Mucosa of rectum (tissue), 2 donors: ENCODE results near the gene LACTB.

Source experiments
- H3K27ac ChIP-seq, 2 donors: one replicate each; pipeline ENCODE4 v1.7.0; 2013; ENCODE audit warnings: inconsistent platforms in 2 of 2, low read depth in 2 of 2, low read length in 2 of 2
- H3K27me3 ChIP-seq, 2 donors: one replicate each; pipeline ENCODE4 v1.7.0; 2013; ENCODE audit warnings: low read length in 2 of 2; ENCODE audit not compliant: control insufficient read depth in 2 of 2, insufficient read depth in 2 of 2
- H3K36me3 ChIP-seq, 2 donors: one replicate each; pipeline ENCODE4 v1.7.0; 2013; ENCODE audit warnings: low read length in 2 of 2; ENCODE audit not compliant: control insufficient read depth in 2 of 2, insufficient read depth in 2 of 2
- H3K4me1 ChIP-seq, 2 donors: one replicate each; pipeline ENCODE4 v1.7.0; 2013; ENCODE audit warnings: low read length in 2 of 2, mild to moderate bottlenecking in 1 of 2; ENCODE audit not compliant: control insufficient read depth in 2 of 2, insufficient read depth in 2 of 2
- H3K4me3 ChIP-seq, 2 donors: one replicate each; pipeline ENCODE4 v1.7.0; 2013; ENCODE audit warnings: low read length in 2 of 2
- H3K9ac ChIP-seq, 2 donors: one replicate each; pipeline ENCODE4 v1.7.0; 2013; ENCODE audit warnings: low read length in 2 of 2, low read depth in 1 of 2, mild to moderate bottlenecking in 1 of 2
- H3K9me3 ChIP-seq, 2 donors: one replicate each; pipeline ENCODE4 v1.7.0; 2013; ENCODE audit warnings: low read length in 2 of 2; ENCODE audit not compliant: control insufficient read depth in 2 of 2
- donor health status: healthy.
- donor health status: Normal muscosa, but diverticular disease.

Gene LACTB, protein sequence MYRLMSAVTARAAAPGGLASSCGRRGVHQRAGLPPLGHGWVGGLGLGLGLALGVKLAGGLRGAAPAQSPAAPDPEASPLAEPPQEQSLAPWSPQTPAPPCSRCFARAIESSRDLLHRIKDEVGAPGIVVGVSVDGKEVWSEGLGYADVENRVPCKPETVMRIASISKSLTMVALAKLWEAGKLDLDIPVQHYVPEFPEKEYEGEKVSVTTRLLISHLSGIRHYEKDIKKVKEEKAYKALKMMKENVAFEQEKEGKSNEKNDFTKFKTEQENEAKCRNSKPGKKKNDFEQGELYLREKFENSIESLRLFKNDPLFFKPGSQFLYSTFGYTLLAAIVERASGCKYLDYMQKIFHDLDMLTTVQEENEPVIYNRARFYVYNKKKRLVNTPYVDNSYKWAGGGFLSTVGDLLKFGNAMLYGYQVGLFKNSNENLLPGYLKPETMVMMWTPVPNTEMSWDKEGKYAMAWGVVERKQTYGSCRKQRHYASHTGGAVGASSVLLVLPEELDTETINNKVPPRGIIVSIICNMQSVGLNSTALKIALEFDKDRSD

DNA sequence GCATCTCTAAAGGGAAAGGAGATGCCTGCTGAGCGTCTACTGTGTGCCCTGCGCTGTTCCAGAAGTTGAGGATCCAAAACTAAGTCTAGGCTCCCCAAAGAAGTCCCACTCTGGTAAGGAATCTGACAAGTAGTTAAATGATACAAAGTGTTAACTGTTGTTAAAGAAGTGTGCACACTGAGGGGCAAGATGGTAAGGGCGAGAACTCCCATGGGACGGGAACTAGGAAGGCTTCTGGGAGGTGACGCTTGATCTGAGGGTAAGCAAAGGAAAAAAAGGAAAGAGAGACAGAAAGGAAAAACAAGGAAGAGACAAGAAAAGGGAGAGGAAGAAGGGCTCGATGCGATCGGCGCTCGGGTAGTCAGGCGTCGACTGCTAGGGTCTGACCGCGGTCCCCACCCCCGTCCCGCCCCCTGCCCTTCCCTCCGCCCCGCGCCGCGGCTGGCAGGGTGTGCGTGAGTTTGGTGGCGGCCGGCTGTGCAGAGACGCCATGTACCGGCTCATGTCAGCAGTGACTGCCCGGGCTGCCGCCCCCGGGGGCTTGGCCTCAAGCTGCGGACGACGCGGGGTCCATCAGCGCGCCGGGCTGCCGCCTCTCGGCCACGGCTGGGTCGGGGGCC, at the start of gene LACTB:
Gene LACTB, plus strand, starts transcription at position 480 of the 620 bp plus-strand sequence. Its CDS starts 11 bp downstream, at position 491.
- peaks cover 0 to 3% of the 10 kb centered on the region in 2 donors for H3K4me1 ChIP-seq

DNA sequence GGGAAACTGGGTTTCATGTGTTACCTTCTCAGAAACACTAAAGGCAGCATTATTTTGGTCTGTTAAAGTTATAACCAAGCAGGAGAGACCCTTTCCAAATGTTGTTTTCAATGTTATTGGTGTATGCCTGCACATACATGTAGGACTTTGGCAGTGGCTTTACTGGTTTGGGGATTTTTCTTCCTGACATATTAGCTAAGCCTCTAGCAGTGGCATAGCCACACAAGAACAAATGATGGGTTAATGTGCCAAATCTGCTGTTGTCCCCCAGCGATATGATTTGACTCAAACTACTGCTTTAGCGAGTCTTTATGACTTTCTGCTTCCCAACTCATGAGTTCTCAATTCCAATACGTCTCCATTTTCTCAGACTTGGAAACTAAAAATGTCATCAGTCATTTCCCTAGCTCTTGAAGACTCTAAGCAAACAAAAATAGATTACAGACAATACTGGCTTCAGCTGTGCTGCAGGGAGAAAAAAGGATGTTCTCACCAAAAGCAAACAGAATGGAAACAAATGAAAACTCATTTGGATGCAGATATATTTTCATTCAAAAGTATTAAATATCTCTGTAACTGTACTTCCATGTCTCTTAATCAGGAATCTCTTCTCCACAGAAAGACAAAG, 49.5 kb upstream of the LACTB start:
- Histone ChIP-seq H3K9me3 (no peaks in the 10 kb centered on the region), H3K27me3 (no peaks in the 10 kb centered on the region), H3K9ac (no peak overlapping the region), H3K4me1 (no peaks in the 10 kb centered on the region), H3K36me3 (peaks cover 30 to 35% of the 10 kb centered on the region in 2 donors), H3K27ac (no peak overlapping the region), H3K4me3 (no peak overlapping the region)

More for the DNA sequence above, at the start of gene LACTB:
- Histone ChIP-seq H3K4me3 (peak within 1 kb of the TSS; percentile 80 to 81), H3K9ac (peak within 1 kb of the TSS; percentile 60 to 89), H3K27me3 (no peaks in the 10 kb centered on the region), H3K36me3 (peaks cover 0 to 4% of the 10 kb centered on the region in 2 donors), H3K9me3 (no peaks in the 10 kb centered on the region), H3K27ac (peak within 1 kb of the TSS; percentile 92 to 93)

DNA sequence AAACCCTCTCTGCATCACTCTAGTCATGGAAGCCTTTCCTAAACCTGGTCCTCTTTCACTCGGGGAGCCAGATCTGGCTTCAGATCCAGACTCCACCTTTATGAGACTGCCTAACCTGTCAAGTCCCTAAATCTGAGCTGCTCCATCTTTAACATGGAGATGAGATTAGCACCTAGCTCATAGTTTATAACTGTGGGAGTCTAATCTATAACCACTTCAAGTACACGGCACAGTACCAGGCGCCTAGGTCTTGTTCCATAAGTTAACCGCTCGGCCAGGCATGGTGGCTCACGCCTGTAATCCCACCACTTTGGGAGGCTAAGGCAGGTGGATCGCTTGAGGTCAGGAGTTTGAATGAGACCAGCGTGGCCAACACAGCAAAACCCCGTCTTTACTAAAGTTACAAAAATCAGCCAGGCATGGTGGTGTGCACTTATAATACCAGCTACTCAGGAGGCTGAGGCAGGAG, 48.8 kb upstream of the LACTB start:
- H3K9ac ChIP-seq, result no peak overlapping the region
- no peaks in the 10 kb centered on the region for H3K27me3 ChIP-seq
- no peak overlapping the region for H3K27ac ChIP-seq
- no peaks in the 10 kb centered on the region for H3K4me1 ChIP-seq
- no peaks in the 10 kb centered on the region for H3K9me3 ChIP-seq
- H3K4me3 ChIP-seq, result no peak overlapping the region
- H3K36me3 ChIP-seq, result peaks cover 28% of the 10 kb centered on the region in 2 donors

DNA sequence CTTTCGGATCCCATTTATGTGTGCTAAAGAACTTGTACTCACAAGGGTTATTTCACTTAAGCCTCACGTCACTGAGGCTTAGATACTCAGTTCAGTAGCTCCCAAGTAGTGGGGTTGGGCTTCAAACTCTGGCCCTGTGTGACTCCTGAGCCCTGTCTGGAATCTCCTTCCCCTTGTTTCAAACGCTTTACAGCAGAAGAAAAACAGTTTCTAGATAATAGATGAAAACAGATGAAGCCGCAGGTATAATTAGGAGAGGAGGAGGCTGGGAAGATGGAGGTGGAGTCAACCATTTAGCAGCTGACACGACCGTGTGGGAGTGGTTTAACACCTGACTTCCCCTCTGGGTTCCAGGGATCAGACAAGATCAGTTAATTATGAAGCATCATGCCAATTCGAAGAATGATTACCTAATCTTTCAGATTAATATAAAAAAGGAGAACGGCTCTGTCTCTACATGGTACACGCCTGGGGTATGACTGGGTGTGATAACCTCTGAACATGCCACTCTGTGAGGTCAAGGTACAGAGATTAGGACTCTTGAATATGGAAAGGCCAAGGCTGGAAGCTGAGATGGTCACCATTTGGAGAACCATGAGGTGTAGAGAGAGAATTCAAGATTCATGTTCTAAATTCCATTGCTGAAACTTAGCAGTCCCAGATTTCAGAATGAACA, 48.0 kb upstream of the LACTB start:
- Histone ChIP-seq H3K36me3 (peaks cover 20% of the 10 kb centered on the region in 2 donors), H3K9me3 (no peaks in the 10 kb centered on the region), H3K9ac (no peak overlapping the region), H3K4me1 (no peaks in the 10 kb centered on the region), H3K27ac (peak overlapping the region; percentile 11 to 32), H3K27me3 (no peaks in the 10 kb centered on the region), H3K4me3 (no peak overlapping the region)

DNA sequence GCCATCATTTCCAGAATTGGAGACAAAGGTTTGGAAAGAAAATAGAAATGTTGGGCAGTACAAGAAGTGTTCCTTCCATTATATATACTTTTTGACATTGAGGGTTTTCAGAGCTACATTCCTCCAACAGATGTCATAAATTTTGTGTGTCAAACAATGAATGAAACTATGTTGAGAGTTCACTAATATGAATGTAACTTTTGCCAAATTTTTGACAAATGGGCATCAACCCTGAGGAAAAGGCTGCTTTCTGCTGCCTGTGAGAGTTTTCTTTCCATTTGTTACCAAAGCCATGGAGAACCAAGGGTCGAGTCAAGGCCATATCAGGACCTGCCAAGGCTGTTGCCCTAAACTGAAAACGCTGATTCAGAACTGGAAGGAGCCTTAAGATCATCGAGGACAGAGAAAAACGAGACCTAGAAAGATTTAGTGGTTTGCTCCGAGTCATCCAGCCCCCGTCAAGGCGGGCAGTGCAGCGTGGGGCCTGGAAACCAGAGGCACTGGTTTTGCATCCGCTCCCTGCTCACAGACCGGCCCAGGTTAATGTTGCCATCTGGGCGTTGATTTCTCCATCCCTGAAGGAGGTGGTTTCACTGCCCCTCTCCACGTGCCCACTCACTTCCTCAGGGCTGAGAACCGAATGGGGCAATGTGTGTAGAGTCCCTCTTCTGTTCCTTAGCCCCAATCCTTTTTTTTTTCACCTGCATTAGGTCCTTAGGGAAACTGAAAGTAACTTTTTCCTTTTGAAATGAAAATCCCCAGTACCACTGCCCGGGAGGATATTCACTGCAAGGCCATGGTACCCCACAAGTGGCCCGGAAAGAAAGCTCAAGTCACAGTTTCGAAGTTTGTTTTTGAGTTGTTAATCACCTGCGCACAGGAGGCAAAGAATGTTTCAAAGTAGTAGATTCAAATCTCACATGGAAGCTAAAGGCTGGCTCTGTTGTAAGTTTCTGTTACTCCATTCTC, 46.4 kb upstream of the LACTB start:
- Histone ChIP-seq H3K4me1 (no peaks in the 10 kb centered on the region), H3K27ac (peak overlapping the region in 1 of 2 donors; percentile 0), H3K9me3 (no peaks in the 10 kb centered on the region), H3K4me3 (no peak overlapping the region), H3K27me3 (no peaks in the 10 kb centered on the region), H3K9ac (no peak overlapping the region), H3K36me3 (peaks cover 9 to 15% of the 10 kb centered on the region in 2 donors)

DNA sequence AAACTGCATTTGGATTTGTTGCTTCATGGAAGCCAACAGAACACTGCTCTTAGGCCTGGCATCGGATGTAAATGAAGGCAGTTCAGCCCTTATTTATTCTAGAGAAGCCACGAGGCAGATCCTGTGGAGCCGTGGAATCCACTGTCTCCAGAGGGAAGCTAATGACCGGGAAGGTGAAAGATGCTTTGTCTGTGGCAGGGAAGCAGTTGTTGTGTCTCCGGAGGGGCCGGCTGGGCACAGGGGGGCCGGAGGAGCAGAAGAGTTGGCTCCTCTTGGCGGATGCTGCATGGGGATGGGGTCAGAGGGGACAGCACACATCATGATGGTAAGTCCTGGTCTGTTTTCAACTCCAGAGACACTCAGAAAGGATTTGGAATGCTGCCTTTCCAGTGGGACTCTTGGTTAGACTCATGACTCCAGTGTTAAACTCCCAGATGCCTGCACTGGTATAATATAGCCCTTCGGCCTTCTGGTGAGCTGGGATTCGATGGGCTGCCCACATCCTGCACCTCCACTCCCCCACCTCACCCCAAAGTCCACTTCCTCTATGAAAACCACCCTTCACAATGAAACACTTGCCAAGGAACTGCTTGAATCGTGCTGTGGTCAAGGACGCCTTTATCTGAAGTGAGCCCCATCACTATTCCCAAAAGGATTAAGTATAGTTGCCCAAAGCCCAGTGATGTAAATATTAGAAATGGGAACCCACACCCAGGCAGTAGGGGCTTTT, 45.5 kb upstream of the LACTB start:
- no peaks in the 10 kb centered on the region for H3K4me1 ChIP-seq
- H3K9ac ChIP-seq, result no peak overlapping the region
- H3K27me3 ChIP-seq, result no peaks in the 10 kb centered on the region
- H3K4me3 ChIP-seq, result no peak overlapping the region
- no peaks in the 10 kb centered on the region for H3K9me3 ChIP-seq
- H3K36me3 ChIP-seq, result peaks cover 6 to 8% of the 10 kb centered on the region in 2 donors
- peak overlapping the region in 1 of 2 donors; percentile 0 for H3K27ac ChIP-seq

DNA sequence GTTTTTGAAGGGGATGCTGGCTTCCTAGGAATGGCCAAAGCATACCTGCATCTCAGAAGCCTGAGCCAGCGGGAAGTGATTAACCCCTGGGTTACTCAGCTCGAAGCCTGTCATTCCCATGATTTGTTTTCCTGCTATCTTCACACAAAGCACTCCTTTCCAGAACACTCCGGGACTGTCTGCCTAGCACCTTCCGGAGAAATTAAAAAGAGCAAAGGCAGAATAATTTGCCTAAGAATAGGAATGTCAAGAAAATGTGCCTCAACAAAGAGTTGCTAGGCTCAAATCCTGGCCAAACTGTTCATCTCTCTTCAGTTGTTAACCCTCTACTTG, 45.0 kb upstream of the LACTB start:
- no peak overlapping the region for H3K4me3 ChIP-seq
- no peaks in the 10 kb centered on the region for H3K9me3 ChIP-seq
- H3K27ac ChIP-seq, result no peak overlapping the region
- H3K36me3 ChIP-seq, result peaks cover under 1 to 4% of the 10 kb centered on the region in 2 donors
- H3K9ac ChIP-seq, result no peak overlapping the region
- H3K4me1 ChIP-seq, result no peaks in the 10 kb centered on the region
- no peaks in the 10 kb centered on the region for H3K27me3 ChIP-seq

DNA sequence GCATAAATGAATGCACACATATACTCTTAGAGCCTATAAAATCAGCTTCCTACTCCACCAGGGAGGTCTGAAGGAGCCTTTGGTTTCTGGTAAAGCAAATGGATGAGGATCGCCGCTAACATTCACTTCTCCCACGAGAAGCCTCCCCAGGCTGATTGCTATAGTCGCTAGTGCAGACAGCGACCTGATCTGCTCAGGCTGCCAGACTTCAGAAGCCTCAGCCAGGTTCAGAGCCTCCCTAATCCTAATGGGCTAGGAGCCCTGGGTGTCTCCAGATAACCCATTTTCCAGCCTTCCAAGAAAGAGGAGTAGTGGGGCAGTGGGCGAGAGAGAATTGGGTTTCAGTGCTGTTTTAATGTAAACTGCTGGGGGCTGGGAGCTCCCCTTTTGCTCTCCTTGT, 43.7 kb upstream of the LACTB start:
- H3K9ac ChIP-seq, result no peak overlapping the region
- no peaks in the 10 kb centered on the region for H3K36me3 ChIP-seq
- no peak overlapping the region for H3K27ac ChIP-seq
- no peaks in the 10 kb centered on the region for H3K4me1 ChIP-seq
- no peaks in the 10 kb centered on the region for H3K9me3 ChIP-seq
- no peaks in the 10 kb centered on the region for H3K27me3 ChIP-seq
- H3K4me3 ChIP-seq, result no peak overlapping the region
